ENCODE measurements around the gene OSM.

Gene OSM

DNA sequence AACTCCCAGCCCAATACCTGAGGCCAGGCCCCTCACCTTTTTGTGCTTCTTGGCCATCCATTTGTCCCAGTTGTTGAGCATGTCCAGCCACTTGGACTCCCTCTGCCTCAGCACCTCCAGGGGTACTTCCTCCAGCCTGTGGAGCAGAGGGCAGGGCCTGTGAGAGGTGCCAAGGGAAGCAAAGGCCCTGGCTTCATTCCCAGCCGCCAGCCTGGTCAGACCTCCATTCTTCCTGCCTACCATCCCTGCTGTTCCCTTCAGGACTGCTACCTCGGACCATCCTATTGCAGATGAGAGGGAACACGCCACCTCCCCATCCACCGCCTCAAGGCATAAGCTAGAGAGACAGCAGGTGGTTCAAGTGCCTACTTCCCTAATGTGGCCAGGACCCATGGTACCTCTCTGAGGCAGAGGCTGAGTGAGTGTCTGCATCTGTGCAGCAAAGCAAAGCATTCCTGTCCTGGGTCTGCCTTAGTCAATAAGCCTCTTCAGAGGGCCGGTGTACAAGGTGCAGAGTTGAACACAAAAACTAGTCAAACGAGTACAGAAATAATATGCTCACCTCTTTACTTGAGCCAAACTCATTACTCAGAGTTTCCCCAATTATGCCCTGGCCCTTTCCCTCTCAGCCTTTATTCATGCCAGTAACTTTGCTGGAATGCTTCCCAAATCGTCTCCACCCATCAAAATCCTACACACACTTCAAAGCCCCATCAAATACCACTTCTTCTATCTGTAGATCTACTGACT, 38.0 kb upstream of the OSM start:
- TF ChIP-seq, protein P1, sequence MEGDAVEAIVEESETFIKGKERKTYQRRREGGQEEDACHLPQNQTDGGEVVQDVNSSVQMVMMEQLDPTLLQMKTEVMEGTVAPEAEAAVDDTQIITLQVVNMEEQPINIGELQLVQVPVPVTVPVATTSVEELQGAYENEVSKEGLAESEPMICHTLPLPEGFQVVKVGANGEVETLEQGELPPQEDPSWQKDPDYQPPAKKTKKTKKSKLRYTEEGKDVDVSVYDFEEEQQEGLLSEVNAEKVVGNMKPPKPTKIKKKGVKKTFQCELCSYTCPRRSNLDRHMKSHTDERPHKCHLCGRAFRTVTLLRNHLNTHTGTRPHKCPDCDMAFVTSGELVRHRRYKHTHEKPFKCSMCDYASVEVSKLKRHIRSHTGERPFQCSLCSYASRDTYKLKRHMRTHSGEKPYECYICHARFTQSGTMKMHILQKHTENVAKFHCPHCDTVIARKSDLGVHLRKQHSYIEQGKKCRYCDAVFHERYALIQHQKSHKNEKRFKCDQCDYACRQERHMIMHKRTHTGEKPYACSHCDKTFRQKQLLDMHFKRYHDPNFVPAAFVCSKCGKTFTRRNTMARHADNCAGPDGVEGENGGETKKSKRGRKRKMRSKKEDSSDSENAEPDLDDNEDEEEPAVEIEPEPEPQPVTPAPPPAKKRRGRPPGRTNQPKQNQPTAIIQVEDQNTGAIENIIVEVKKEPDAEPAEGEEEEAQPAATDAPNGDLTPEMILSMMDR (IDR thresholded peaks at IDR 0.05): no peak

- TF ChIP-seq, protein P1 (IDR thresholded peaks at IDR 0.05): no peak
These were observed 36.1 kb upstream of the OSM start for GRCh38 chr22:30302810-30303138.

GRCh38 chr22:30301995-30302809, 35.6 kb upstream of the OSM start:
- TF ChIP-seq, protein P1 (IDR thresholded peaks at IDR 0.05): no peak

DNA sequence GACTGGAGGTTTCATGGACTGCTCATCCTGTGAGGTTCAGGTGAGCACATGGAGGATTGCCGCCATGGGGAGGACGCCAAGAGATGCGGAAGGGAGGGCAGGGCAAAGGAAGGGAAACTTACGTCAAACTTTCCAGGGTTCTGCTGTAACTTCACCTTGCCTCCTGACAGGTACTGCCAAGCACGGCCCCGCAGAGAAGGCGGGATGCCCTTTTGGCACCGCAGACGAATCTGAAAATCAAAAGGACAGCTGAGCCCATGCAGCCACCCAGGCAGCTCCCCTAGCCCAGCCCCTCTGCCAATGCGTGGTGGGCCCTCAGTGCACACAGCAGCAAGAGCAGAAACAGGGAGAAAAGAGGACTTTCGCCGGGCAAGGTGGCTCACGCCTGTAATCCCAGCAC, 32.7 kb upstream of the OSM start:
- TF ChIP-seq, protein P1 (IDR thresholded peaks at IDR 0.05): no peak

GRCh38 chr22:30297991-30298701, 31.5 kb upstream of the OSM start:
- TF ChIP-seq, protein P1 (IDR thresholded peaks at IDR 0.05): no peak; the same call in 1 of the 2 replicates

DNA sequence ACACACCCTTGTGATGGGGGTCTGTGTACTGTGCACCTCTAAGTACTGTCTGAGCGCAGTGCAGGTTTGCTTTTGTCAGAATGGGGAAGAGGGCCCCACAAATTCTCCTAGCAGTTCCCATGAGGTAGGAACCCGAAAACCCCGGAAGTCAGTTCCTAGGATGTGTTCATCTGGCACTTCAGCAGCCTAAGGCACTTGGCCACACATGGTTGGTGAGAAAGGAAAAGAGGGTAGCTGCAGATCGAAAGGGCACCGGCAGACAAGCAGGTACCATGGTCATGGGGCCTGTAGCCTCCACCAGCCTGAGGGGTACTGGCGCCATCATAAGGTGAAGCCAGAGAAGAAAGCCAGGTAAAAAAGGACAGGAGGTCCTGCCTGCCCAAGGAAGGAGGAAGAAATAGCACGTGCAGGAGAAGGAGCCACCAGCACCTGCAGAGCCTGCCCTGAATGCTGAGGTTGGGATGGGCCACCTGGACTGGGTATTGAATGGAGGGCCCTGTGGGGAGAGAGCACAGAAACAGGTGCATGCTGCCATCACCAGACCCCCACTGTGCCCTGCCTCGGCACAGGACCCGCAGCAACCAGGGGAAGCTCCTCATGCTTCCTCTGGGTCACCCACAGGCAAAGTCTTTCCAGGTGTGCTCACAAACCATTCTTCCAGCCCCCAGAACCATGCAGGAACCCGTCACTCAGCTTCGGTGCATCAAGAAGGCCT, 30.8 kb upstream of the OSM start:
- TF ChIP-seq, protein P1 (IDR thresholded peaks at IDR 0.05): no peak

GRCh38 chr22:30296833-30297232, 30.2 kb upstream of the OSM start:
- TF ChIP-seq, protein P1 (IDR thresholded peaks at IDR 0.05): no peak
